ENCODE data around the gene DPYD. TPM values are rescaled to one million over a fixed set of nuclear protein-coding genes. Genes with fewer than 3 reads are reported as not detected.

The DPYD gene
- total RNA-seq, 4 donors from 2014 or later, result 30.6 to 58.4 (median 35.4) TPM

DNA sequence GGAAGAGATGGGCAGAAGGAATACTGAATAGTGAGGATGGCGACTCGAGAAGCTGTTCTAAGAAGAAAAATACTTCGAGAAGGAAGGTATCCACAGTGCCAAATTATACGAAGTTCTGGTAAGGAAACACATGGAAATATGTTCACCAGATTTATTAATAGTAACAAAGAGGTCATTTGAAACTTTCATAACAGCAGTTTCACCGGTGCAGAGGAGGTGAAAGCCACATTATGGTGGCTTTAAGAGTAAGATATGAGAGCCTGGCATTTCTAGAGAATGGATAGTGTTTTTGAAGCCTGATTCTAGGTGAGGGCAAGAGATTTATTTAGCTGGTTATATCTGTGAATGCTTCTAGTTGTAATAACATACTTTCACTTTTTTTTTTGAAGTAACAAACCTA, 56.2 kb downstream of the DPYD start:
- Histone ChIP-seq H3K4me1 (no peaks in the 10 kb centered on the region), H3K9me3 (no peaks in the 10 kb centered on the region), H3K4me3 (no peak overlapping the region), H3K27me3 (no peaks in the 10 kb centered on the region), H3K27ac (no peak overlapping the region), H3K36me3 (no peaks in the 10 kb centered on the region)
- no peak for TF ChIP-seq POLR2A (IDR thresholded peaks at IDR 0.05)
- TF ChIP-seq, protein P1, sequence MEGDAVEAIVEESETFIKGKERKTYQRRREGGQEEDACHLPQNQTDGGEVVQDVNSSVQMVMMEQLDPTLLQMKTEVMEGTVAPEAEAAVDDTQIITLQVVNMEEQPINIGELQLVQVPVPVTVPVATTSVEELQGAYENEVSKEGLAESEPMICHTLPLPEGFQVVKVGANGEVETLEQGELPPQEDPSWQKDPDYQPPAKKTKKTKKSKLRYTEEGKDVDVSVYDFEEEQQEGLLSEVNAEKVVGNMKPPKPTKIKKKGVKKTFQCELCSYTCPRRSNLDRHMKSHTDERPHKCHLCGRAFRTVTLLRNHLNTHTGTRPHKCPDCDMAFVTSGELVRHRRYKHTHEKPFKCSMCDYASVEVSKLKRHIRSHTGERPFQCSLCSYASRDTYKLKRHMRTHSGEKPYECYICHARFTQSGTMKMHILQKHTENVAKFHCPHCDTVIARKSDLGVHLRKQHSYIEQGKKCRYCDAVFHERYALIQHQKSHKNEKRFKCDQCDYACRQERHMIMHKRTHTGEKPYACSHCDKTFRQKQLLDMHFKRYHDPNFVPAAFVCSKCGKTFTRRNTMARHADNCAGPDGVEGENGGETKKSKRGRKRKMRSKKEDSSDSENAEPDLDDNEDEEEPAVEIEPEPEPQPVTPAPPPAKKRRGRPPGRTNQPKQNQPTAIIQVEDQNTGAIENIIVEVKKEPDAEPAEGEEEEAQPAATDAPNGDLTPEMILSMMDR (IDR thresholded peaks at IDR 0.05), result no peak
- DNase-seq, result no peak
- 59 to 67% methylated on average over 5 of the region's 5 CpGs for WGBS, 2 donors
- intact Hi-C loops (cut with DNase I), result no loop called here

DNA sequence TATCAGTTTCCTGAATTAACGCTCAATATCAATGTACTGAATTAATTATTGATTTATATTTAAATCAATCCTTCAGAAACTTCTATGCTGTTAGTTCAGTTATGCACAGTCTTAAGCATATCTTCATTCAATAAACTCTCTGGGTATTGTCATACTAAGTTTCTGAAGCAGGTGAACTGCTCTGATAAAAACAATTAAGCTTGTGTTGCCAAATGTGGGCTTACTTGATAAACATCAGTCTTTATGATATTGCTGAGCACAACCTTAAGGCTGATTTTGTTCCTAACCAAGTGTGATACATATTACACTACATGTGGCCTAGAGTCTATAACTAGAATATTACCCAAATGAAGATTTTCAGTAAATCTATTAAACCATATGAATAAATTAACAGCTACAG, 67.6 kb downstream of the DPYD start:
- 88 to 96% methylated on average over 1 of the region's 1 CpG for WGBS, 2 donors
- peaks cover 0 to 7% (median 0%) of the 10 kb centered on the region in 3 donors for H3K36me3 ChIP-seq
- H3K4me1 ChIP-seq, result peaks cover 0 to 15% (median 4%) of the 10 kb centered on the region in 3 donors
- no peaks in the 10 kb centered on the region for H3K27me3 ChIP-seq
- no peaks in the 10 kb centered on the region for H3K9me3 ChIP-seq
- TF ChIP-seq POLR2A (IDR thresholded peaks at IDR 0.05), result no peak
- TF ChIP-seq, protein P1 (IDR thresholded peaks at IDR 0.05), result no peak
- no peak overlapping the region for H3K4me3 ChIP-seq
- DNase-seq, result no peak
- no peak overlapping the region for H3K27ac ChIP-seq
- intact Hi-C loops (cut with DNase I), result no loop called here

DNA sequence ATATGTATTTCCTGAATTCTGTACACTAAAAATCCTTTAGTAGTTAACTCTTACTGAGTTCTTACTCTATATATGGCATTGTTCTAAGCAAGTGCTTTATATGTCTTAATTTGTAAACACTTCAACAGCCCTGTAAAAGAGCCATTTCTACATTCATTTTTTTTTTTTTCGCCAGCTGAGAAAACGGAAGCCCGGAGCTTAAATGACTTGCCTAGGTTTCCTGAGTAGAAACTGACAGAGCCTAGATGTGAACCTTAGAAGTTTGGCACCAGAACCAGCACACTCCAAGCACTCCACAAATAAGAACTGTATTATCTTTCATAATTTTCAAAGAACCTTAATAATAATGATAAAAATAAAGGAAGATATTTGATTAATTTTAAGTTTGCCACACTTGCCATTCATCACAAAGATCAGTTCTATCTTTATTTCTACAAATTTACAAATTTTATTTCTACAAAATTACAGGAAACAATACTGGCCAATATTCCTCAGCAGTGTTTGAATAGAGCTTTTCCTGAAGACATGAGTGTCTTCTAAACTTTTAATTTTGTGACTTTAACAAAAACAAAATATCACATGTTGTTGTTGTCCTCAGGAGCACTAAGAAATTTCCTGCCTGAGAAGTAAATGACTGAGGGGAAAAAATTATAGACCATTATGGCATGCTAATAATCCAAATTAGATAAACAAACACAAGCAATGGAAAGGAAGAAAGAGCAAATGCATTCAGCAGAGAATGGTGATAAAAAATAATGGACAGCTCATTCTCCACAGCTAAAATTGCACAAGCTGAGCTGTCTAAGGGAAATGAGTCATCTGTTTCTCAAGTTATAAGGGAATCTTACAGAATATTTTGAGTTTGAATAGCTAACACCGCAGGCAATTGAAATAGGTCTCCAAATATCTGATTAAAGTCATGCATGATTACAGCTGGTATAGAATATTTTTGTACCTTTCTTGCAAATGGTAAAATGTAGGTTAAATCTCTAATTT, 71.2 kb downstream of the DPYD start:
- 39 to 49% methylated on average over 4 of the region's 4 CpGs for WGBS, 2 donors
- Histone ChIP-seq H3K4me1 (peaks cover 0 to 15% (median 4%) of the 10 kb centered on the region in 3 donors), H3K27ac (no peak overlapping the region), H3K36me3 (peaks cover 0 to 16% (median 0%) of the 10 kb centered on the region in 3 donors), H3K4me3 (no peak overlapping the region), H3K9me3 (peaks cover 0 to 3% (median 0%) of the 10 kb centered on the region in 3 donors), H3K27me3 (no peaks in the 10 kb centered on the region)
- no peak for DNase-seq
- intact Hi-C loops (cut with DNase I), result no loop called here
- TF ChIP-seq, protein P1 (IDR thresholded peaks at IDR 0.05), result no peak
- TF ChIP-seq POLR2A (IDR thresholded peaks at IDR 0.05), result no peak

DNA sequence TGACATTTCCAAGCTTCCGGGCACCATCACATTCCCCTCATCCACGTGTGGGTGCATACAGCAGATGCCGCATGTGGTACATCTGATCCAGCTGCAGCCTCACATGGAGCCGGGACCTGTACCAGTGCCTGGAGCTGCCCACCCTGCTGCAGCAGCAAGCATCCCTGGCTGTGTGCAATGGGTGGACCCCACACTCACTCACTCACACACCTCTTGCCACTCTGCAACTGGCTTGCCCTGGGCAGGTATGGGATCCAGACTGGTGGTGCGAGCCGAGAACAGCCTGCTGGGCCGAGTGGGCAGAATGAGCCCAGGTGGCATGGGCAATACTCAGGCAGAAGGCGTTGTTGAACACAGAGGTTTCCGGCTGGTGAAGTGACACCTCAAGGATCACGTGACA, 75.0 kb downstream of the DPYD start:
- Histone ChIP-seq H3K4me1 (peaks cover 0 to 15% (median 4%) of the 10 kb centered on the region in 3 donors), H3K27ac (no peak overlapping the region), H3K9me3 (peaks cover 0 to 3% (median 0%) of the 10 kb centered on the region in 3 donors), H3K36me3 (peaks cover 0 to 16% (median 0%) of the 10 kb centered on the region in 3 donors), H3K27me3 (no peaks in the 10 kb centered on the region), H3K4me3 (no peak overlapping the region)
- intact Hi-C loops (cut with DNase I), result no loop called here
- WGBS, 2 donors, result 99 to 100% methylated on average over 4 to 8 of the region's 10 CpGs
- no peak for TF ChIP-seq POLR2A (IDR thresholded peaks at IDR 0.05)
- TF ChIP-seq, protein P1 (IDR thresholded peaks at IDR 0.05), result no peak
- DNase-seq, result no peak

DNA sequence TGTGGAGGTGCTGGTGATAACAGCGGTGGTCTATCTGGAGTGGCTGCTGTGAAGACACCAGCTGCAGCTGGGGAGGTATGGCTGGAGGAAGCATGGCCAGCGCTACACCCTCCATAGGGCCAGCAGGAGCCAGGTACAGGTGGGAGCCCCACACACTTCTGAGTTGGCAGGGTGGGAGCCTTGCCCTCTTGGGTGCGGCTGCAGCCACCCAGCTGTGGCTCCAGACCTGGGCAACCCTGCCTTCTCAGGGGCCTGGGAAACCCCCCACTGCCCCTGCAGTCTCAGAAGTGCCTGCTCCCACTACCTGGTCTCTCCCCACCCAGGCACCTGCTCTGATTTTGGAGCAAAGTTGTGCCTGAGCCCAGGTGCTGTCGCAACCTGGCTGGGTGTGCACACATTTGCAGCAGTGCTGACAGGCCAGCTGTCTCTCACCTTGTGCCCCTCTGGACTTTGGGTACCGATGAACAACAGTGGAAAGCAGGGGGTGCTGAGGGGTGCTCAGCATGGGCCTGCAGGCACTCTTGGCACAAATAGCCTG, 76.2 kb downstream of the DPYD start:
- Histone ChIP-seq H3K36me3 (peaks cover 0 to 16% (median 0%) of the 10 kb centered on the region in 3 donors), H3K27me3 (no peaks in the 10 kb centered on the region), H3K4me1 (peaks cover 0 to 6% (median 4%) of the 10 kb centered on the region in 3 donors), H3K9me3 (peaks cover 0 to 3% (median 0%) of the 10 kb centered on the region in 3 donors), H3K4me3 (no peak overlapping the region), H3K27ac (no peak overlapping the region)
- 92% methylated on average over 2 of the region's 5 CpGs; no CpG with 5 or more reads in 1 of the 2 donors for WGBS, 2 donors
- TF ChIP-seq, protein P1 (IDR thresholded peaks at IDR 0.05), result no peak
- TF ChIP-seq POLR2A (IDR thresholded peaks at IDR 0.05), result no peak
- intact Hi-C loops (cut with DNase I), result no loop called here
- DNase-seq, result no peak
